PC-9 (cell line): ENCODE measurements around the gene MRPL12. TPM values are rescaled to one million over a fixed set of nuclear protein-coding genes. Genes with fewer than 3 reads are reported as not detected.

Experiments used
- BruUV-seq: library from RNA; stranded (reverse); fragments of 400-500 nt; replicated peaks from 2 replicates; lab custom pipeline; 2021; lab: Mats Ljungman, UMichigan
- CTCF ChIA-PET: fragments of 300-600 bp; sonication (Branson Sonifier 250); formaldehyde crosslinking; loops from one replicate; lab custom pipeline; 2022; ENCODE audit warnings: antibody characterized with exemption; lab: Charles Lee
- POLR2A ChIA-PET: fragments of 300-600 bp; sonication (Branson Sonifier 250); formaldehyde crosslinking; loops from one replicate; lab custom pipeline; 2022; ENCODE audit warnings: antibody characterized with exemption; ENCODE audit not compliant: unreplicated experiment; lab: Charles Lee
- DNase-seq, 2 experiments: peaks; one replicate each; pipeline versions ENCODE4 v3.0.0 to v3.0.0-alpha.2; 2015 to 2022; ENCODE audit warnings: mixed read lengths in 1 of 2
- H2AFZ ChIP-seq: fragments of 200-600 bp; sonication (generic); 2 replicates; pipeline ENCODE4 v1.8.1; 2017; ENCODE audit warnings: antibody characterized with exemption
- H3F3A ChIP-seq: fragments of 200-600 bp; sonication (generic); 2 replicates; pipeline ENCODE4 v1.8.1; 2017; ENCODE audit warnings: antibody characterized with exemption, mild to moderate bottlenecking, low read depth; ENCODE audit not compliant: insufficient read depth
- H3K27ac ChIP-seq: fragments of 200-600 bp; sonication (generic); 2 replicates; pipeline ENCODE4 v1.6.1; 2016; ENCODE audit warnings: mixed run types
- H3K27me3 ChIP-seq: fragments of 200-600 bp; sonication (generic); 2 replicates; pipeline ENCODE4 v1.6.1; 2016; ENCODE audit warnings: low read depth, mixed run types; ENCODE audit not compliant: insufficient read depth
- H3K36me3 ChIP-seq: fragments of 200-600 bp; sonication (generic); 2 replicates; pipeline ENCODE4 v1.6.1; 2016; ENCODE audit warnings: low read depth, mixed run types
- H3K4me1 ChIP-seq: fragments of 200-600 bp; sonication (generic); replicated peaks from 2 replicates; pipeline ENCODE4 v1.6.1; 2016; ENCODE audit warnings: mixed run types; ENCODE audit not compliant: insufficient read depth
- H3K4me2 ChIP-seq: fragments of 200-600 bp; sonication (generic); 2 replicates; pipeline ENCODE4 v1.6.1; 2017; ENCODE audit warnings: mixed run types
- H3K4me3 ChIP-seq: fragments of 200-600 bp; sonication (generic); 2 replicates; pipeline ENCODE4 v1.6.1; 2016; ENCODE audit warnings: mixed run types
- H3K79me2 ChIP-seq: fragments of 200-600 bp; sonication (generic); 2 replicates; pipeline ENCODE4 v1.6.1; 2017; ENCODE audit warnings: low read depth, mixed run types
- H3K9me2 ChIP-seq: fragments of 200-600 bp; sonication (generic); 2 replicates; pipeline ENCODE4 v1.8.1; 2017; ENCODE audit warnings: mild to moderate bottlenecking; ENCODE audit not compliant: insufficient read depth
- H3K9me3 ChIP-seq: fragments of 200-600 bp; sonication (generic); 2 replicates; pipeline ENCODE4 v1.8.1; 2016; ENCODE audit warnings: low read depth; ENCODE audit not compliant: insufficient read depth
- H4K20me1 ChIP-seq: fragments of 200-600 bp; sonication (generic); 2 replicates; pipeline ENCODE4 v1.8.1; 2017; ENCODE audit not compliant: insufficient read depth
- EZH2 ChIP-seq: fragments of 200-600 bp; sonication (generic); IDR thresholded peaks from 2 replicates; pipeline ENCODE4 v1.8.0; 2017; ENCODE audit warnings: antibody characterized with exemption, low read depth
- intact Hi-C: fragments of 100-400 bp; cut with micrococcal nuclease; formaldehyde crosslinking; loops from one replicate; pipeline ENCODE4 v1.10.0; 2022; ENCODE audit not compliant: unreplicated experiment
- total RNA-seq: library from RNA; stranded (reverse); gene quantifications from 2 replicates; pipeline ENCODE4 v1.2.3, GENCODE V29; 2021
- TF ChIP-seq, protein P1 (sequence below): fragments of 200-600 bp; sonication (generic); conservative IDR thresholded peaks from 2 replicates; pipeline ENCODE4 v1.6.1; 2017; ENCODE audit warnings: mixed run types, antibody characterized with exemption, mild to moderate bottlenecking, moderate library complexity

Gene MRPL12
- total RNA-seq, 1 experiment from 2014 or later = 98.6 TPM

DNA sequence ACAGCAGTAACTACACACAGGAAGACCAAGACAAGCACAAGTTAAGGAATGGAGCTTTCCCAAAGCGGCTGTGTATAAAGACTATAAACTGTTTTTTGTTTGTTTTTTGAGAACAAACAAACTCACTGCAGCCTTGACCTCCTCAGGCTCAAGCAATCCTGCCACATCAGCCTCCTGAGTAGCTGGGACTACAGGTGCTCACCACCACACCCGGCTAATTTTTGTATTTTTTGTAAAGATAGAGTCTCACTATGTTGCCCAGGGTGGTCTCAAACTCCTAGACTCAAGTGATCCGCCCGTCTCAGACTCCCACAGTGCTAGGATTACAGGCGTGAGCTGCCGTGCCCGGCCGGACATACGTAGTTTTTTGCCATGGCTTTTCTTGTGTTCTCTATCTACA lies 42.7 kb upstream of the MRPL12 start:
- intact Hi-C loops = no loop called here
- ChIA-PET POLR2A (interaction anchor here (0.5 kb wide), 2 partner anchors 30 to 43 kb away, joined by 3 read pairs; partner anchors contain the start of gene MRPL12), CTCF (no interaction called here)
- H3K4me3 ChIP-seq = no peak overlapping the region
- H3K27ac ChIP-seq = peak overlapping the region; percentile 65
- no peaks in the 10 kb centered on the region for H3K9me2 ChIP-seq
- TF ChIP-seq, protein P1, sequence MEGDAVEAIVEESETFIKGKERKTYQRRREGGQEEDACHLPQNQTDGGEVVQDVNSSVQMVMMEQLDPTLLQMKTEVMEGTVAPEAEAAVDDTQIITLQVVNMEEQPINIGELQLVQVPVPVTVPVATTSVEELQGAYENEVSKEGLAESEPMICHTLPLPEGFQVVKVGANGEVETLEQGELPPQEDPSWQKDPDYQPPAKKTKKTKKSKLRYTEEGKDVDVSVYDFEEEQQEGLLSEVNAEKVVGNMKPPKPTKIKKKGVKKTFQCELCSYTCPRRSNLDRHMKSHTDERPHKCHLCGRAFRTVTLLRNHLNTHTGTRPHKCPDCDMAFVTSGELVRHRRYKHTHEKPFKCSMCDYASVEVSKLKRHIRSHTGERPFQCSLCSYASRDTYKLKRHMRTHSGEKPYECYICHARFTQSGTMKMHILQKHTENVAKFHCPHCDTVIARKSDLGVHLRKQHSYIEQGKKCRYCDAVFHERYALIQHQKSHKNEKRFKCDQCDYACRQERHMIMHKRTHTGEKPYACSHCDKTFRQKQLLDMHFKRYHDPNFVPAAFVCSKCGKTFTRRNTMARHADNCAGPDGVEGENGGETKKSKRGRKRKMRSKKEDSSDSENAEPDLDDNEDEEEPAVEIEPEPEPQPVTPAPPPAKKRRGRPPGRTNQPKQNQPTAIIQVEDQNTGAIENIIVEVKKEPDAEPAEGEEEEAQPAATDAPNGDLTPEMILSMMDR = no peak
- TF ChIP-seq EZH2 = no peak
- H3K9me3 ChIP-seq = no peaks in the 10 kb centered on the region
- H3F3A ChIP-seq = peaks cover 30% of the 10 kb centered on the region
- no peaks in the 10 kb centered on the region for H3K27me3 ChIP-seq
- no peaks in the 10 kb centered on the region for H4K20me1 ChIP-seq
- peak overlapping the region; percentile 68 for H3K4me2 ChIP-seq
- peaks cover 30% of the 10 kb centered on the region for H3K4me1 ChIP-seq
- no peak for DNase-seq
- no peaks in the 10 kb centered on the region for H3K36me3 ChIP-seq
- H2AFZ ChIP-seq = no peak overlapping the region
- BruUV-seq = no TSS peak
- H3K79me2 ChIP-seq = peaks cover 7% of the 10 kb centered on the region

DNA sequence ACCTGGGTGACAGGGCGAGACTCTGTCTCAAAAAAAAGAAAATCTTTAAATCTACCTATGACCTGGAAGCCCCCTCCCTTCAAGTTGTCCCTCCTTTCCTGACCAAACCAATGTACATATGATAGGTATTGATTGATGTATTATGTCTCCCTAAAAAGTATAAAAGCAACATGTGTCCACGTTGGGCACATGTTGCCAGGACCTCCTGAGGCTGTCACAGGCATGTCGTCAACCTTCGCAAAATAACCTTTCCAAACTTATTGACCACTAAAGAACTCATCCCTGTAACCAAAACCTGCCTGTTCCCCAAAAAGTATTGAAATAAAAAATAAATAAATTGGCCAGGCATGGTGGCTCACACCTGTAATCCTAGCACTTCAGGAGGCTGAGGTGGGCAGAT lies 41.2 kb upstream of the MRPL12 start:
- no peak for DNase-seq
- TF ChIP-seq EZH2 = no peak
- TF ChIP-seq, protein P1 = no peak
- Histone ChIP-seq H3K36me3 (no peaks in the 10 kb centered on the region), H3K4me2 (no peak overlapping the region), H3K4me1 (peaks cover 31% of the 10 kb centered on the region), H3K9me2 (no peaks in the 10 kb centered on the region), H3K4me3 (no peak overlapping the region), H3K79me2 (peaks cover 20% of the 10 kb centered on the region), H3K9me3 (no peaks in the 10 kb centered on the region), H3F3A (peaks cover 30% of the 10 kb centered on the region), H4K20me1 (no peaks in the 10 kb centered on the region), H2AFZ (no peak overlapping the region), H3K27ac (no peak overlapping the region), H3K27me3 (no peaks in the 10 kb centered on the region)
- ChIA-PET CTCF (no interaction called here), POLR2A (no interaction called here)
- BruUV-seq = no TSS peak
- intact Hi-C loops = no loop called here

DNA sequence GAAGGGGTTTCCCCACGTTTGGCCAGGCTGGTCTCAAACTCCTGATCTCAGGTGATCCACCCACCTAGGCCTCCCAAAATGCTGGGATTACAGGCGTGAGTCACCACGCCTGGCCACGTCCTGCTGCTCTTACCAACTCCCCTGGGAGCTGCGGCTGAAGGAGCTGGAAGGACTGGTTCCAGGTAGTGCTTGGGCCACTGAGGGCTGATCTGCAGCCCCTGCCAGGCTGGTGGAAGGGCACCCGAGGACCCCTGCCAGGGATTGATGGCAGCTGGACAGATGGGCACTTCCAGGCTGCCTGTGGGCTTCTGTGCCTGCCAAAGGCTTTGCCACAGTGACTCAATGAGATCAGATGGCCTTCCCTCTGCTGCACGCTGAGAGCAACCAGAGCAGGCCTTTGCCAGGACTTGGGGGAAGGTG lies 39.1 kb upstream of the MRPL12 start:
- H3K27me3 ChIP-seq = no peaks in the 10 kb centered on the region
- no peak for DNase-seq
- CTCF ChIA-PET = no interaction called here
- BruUV-seq = no TSS peak
- no peaks in the 10 kb centered on the region for H4K20me1 ChIP-seq
- peaks cover 27% of the 10 kb centered on the region for H3K4me1 ChIP-seq
- H3K79me2 ChIP-seq = peaks cover 37% of the 10 kb centered on the region
- H3F3A ChIP-seq = peaks cover 26% of the 10 kb centered on the region
- H3K9me3 ChIP-seq = no peaks in the 10 kb centered on the region
- no peak overlapping the region for H3K27ac ChIP-seq
- H3K4me3 ChIP-seq = no peak overlapping the region
- intact Hi-C loops = no loop called here
- POLR2A ChIA-PET = interaction anchor here (0.7 kb wide), 1 partner anchor 169 kb away, joined by 6 read pairs; the partner anchor contains the start of gene MCRIP1
- H3K9me2 ChIP-seq = no peaks in the 10 kb centered on the region
- no peak overlapping the region for H2AFZ ChIP-seq
- TF ChIP-seq, protein P1 = no peak
- TF ChIP-seq EZH2 = no peak
- no peaks in the 10 kb centered on the region for H3K36me3 ChIP-seq
- no peak overlapping the region for H3K4me2 ChIP-seq
